Measurements from ENCODE around the gene MRPL36.

Gene MRPL36

GRCh38 chr5:1840071-1840547 lies 40.5 kb upstream of the MRPL36 start:
- H3K27me3 ChIP-seq (ENCODE audit: control insufficient read depth in 1 of 2, insufficient read depth in 2 of 2, low read length in 2 of 2), result peaks cover 52 to 53% of the 10 kb centered on the region in 2 donors
- H3K9me3 ChIP-seq (ENCODE audit: control insufficient read depth in 1 of 2, low read length in 2 of 2), result no peaks in the 10 kb centered on the region
- no peak overlapping the region for H3K9ac ChIP-seq (ENCODE audit: low read depth in 1 of 2, low read length in 2 of 2)
- H3K36me3 ChIP-seq (ENCODE audit: control insufficient read depth in 1 of 2, insufficient read depth in 2 of 2, low read length in 2 of 2), result no peaks in the 10 kb centered on the region
- no peak overlapping the region for H3K27ac ChIP-seq (ENCODE audit: low read depth, low read length)
- no peak overlapping the region for H3K4me3 ChIP-seq (ENCODE audit: low read depth in 1 of 2, low read length in 2 of 2)
- peaks cover 0 to 6% of the 10 kb centered on the region in 2 donors for H3K4me1 ChIP-seq (ENCODE audit: control insufficient read depth in 1 of 2, insufficient read depth in 2 of 2, low read length in 2 of 2)

GRCh38 chr5:1838013-1838412 lies 38.4 kb upstream of the MRPL36 start:
- H3K27me3 ChIP-seq (ENCODE audit: control insufficient read depth in 1 of 2, insufficient read depth in 2 of 2, low read length in 2 of 2), result peaks cover 39 to 52% of the 10 kb centered on the region in 2 donors
- no peaks in the 10 kb centered on the region for H3K9me3 ChIP-seq (ENCODE audit: control insufficient read depth in 1 of 2, low read length in 2 of 2)
- H3K27ac ChIP-seq (ENCODE audit: low read depth, low read length), result no peak overlapping the region
- H3K4me1 ChIP-seq (ENCODE audit: control insufficient read depth in 1 of 2, insufficient read depth in 2 of 2, low read length in 2 of 2), result peaks cover 0 to 6% of the 10 kb centered on the region in 2 donors
- no peak overlapping the region for H3K9ac ChIP-seq (ENCODE audit: low read depth in 1 of 2, low read length in 2 of 2)
- H3K36me3 ChIP-seq (ENCODE audit: control insufficient read depth in 1 of 2, insufficient read depth in 2 of 2, low read length in 2 of 2), result no peaks in the 10 kb centered on the region
- no peak overlapping the region for H3K4me3 ChIP-seq (ENCODE audit: low read depth in 1 of 2, low read length in 2 of 2)

- Histone ChIP-seq H3K4me1 (ENCODE audit: control insufficient read depth in 1 of 2, insufficient read depth in 2 of 2, low read length in 2 of 2) (peaks cover 0 to 4% of the 10 kb centered on the region in 2 donors), H3K36me3 (ENCODE audit: control insufficient read depth in 1 of 2, insufficient read depth in 2 of 2, low read length in 2 of 2) (no peaks in the 10 kb centered on the region), H3K27me3 (ENCODE audit: control insufficient read depth in 1 of 2, insufficient read depth in 2 of 2, low read length in 2 of 2) (peaks cover 38 to 57% of the 10 kb centered on the region in 2 donors), H3K4me3 (ENCODE audit: low read depth in 1 of 2, low read length in 2 of 2) (no peak overlapping the region), H3K9ac (ENCODE audit: low read depth in 1 of 2, low read length in 2 of 2) (no peak overlapping the region), H3K27ac (ENCODE audit: low read depth, low read length) (no peak overlapping the region), H3K9me3 (ENCODE audit: control insufficient read depth in 1 of 2, low read length in 2 of 2) (no peaks in the 10 kb centered on the region)
Observed at GRCh38 chr5:1836891-1837880, 37.5 kb upstream of the MRPL36 start.

- no peak overlapping the region for H3K4me3 ChIP-seq (ENCODE audit: low read depth in 1 of 2, low read length in 2 of 2)
- H3K9me3 ChIP-seq (ENCODE audit: control insufficient read depth in 1 of 2, low read length in 2 of 2), result no peaks in the 10 kb centered on the region
- no peak overlapping the region for H3K9ac ChIP-seq (ENCODE audit: low read depth in 1 of 2, low read length in 2 of 2)
- H3K36me3 ChIP-seq (ENCODE audit: control insufficient read depth in 1 of 2, insufficient read depth in 2 of 2, low read length in 2 of 2), result no peaks in the 10 kb centered on the region
- no peak overlapping the region for H3K27ac ChIP-seq (ENCODE audit: low read depth, low read length)
- H3K27me3 ChIP-seq (ENCODE audit: control insufficient read depth in 1 of 2, insufficient read depth in 2 of 2, low read length in 2 of 2), result peaks cover 40 to 53% of the 10 kb centered on the region in 2 donors
- H3K4me1 ChIP-seq (ENCODE audit: control insufficient read depth in 1 of 2, insufficient read depth in 2 of 2, low read length in 2 of 2), result no peaks in the 10 kb centered on the region
Observed at GRCh38 chr5:1836176-1836890, 36.7 kb upstream of the MRPL36 start.

GRCh38 chr5:1835431-1835830 lies 35.8 kb upstream of the MRPL36 start:
- Histone ChIP-seq H3K9ac (ENCODE audit: low read depth in 1 of 2, low read length in 2 of 2) (no peak overlapping the region), H3K9me3 (ENCODE audit: control insufficient read depth in 1 of 2, low read length in 2 of 2) (no peaks in the 10 kb centered on the region), H3K27me3 (ENCODE audit: control insufficient read depth in 1 of 2, insufficient read depth in 2 of 2, low read length in 2 of 2) (peaks cover 31 to 44% of the 10 kb centered on the region in 2 donors), H3K27ac (ENCODE audit: low read depth, low read length) (no peak overlapping the region), H3K4me1 (ENCODE audit: control insufficient read depth in 1 of 2, insufficient read depth in 2 of 2, low read length in 2 of 2) (no peaks in the 10 kb centered on the region), H3K36me3 (ENCODE audit: control insufficient read depth in 1 of 2, insufficient read depth in 2 of 2, low read length in 2 of 2) (no peaks in the 10 kb centered on the region), H3K4me3 (ENCODE audit: low read depth in 1 of 2, low read length in 2 of 2) (no peak overlapping the region)

- H3K27ac ChIP-seq (ENCODE audit: low read depth, low read length), result no peak overlapping the region
- H3K4me3 ChIP-seq (ENCODE audit: low read depth in 1 of 2, low read length in 2 of 2), result no peak overlapping the region
Observed at GRCh38 chr5:1834721-1835429, 35.2 kb upstream of the MRPL36 start.

GRCh38 chr5:1834022-1834551 lies 34.5 kb upstream of the MRPL36 start:
- Histone ChIP-seq H3K27me3 (ENCODE audit: control insufficient read depth in 1 of 2, insufficient read depth in 2 of 2, low read length in 2 of 2) (peaks cover 22 to 36% of the 10 kb centered on the region in 2 donors), H3K27ac (ENCODE audit: low read depth, low read length) (no peak overlapping the region), H3K36me3 (ENCODE audit: control insufficient read depth in 1 of 2, insufficient read depth in 2 of 2, low read length in 2 of 2) (no peaks in the 10 kb centered on the region)

More at GRCh38 chr5:1834721-1835429, 35.2 kb upstream of the MRPL36 start:
- no peaks in the 10 kb centered on the region for H3K9me3 ChIP-seq (ENCODE audit: control insufficient read depth in 1 of 2, low read length in 2 of 2)
- no peaks in the 10 kb centered on the region for H3K36me3 ChIP-seq (ENCODE audit: control insufficient read depth in 1 of 2, insufficient read depth in 2 of 2, low read length in 2 of 2)
- no peaks in the 10 kb centered on the region for H3K4me1 ChIP-seq (ENCODE audit: control insufficient read depth in 1 of 2, insufficient read depth in 2 of 2, low read length in 2 of 2)
- H3K9ac ChIP-seq (ENCODE audit: low read depth in 1 of 2, low read length in 2 of 2), result no peak overlapping the region
- H3K27me3 ChIP-seq (ENCODE audit: control insufficient read depth in 1 of 2, insufficient read depth in 2 of 2, low read length in 2 of 2), result peaks cover 25 to 38% of the 10 kb centered on the region in 2 donors

GRCh38 chr5:1833264-1834021 lies 33.8 kb upstream of the MRPL36 start:
- H3K9ac ChIP-seq (ENCODE audit: low read depth in 1 of 2, low read length in 2 of 2), result no peak overlapping the region
- no peak overlapping the region for H3K4me3 ChIP-seq (ENCODE audit: low read depth in 1 of 2, low read length in 2 of 2)
- peaks cover 18 to 36% of the 10 kb centered on the region in 2 donors for H3K27me3 ChIP-seq (ENCODE audit: control insufficient read depth in 1 of 2, insufficient read depth in 2 of 2, low read length in 2 of 2)

More at GRCh38 chr5:1834022-1834551, 34.5 kb upstream of the MRPL36 start:
- no peaks in the 10 kb centered on the region for H3K9me3 ChIP-seq (ENCODE audit: control insufficient read depth in 1 of 2, low read length in 2 of 2)
- H3K9ac ChIP-seq (ENCODE audit: low read depth in 1 of 2, low read length in 2 of 2), result no peak overlapping the region
- no peaks in the 10 kb centered on the region for H3K4me1 ChIP-seq (ENCODE audit: control insufficient read depth in 1 of 2, insufficient read depth in 2 of 2, low read length in 2 of 2)
- no peak overlapping the region for H3K4me3 ChIP-seq (ENCODE audit: low read depth in 1 of 2, low read length in 2 of 2)

More at GRCh38 chr5:1833264-1834021, 33.8 kb upstream of the MRPL36 start:
- H3K27ac ChIP-seq (ENCODE audit: low read depth, low read length), result no peak overlapping the region
- no peaks in the 10 kb centered on the region for H3K9me3 ChIP-seq (ENCODE audit: control insufficient read depth in 1 of 2, low read length in 2 of 2)
- no peaks in the 10 kb centered on the region for H3K36me3 ChIP-seq (ENCODE audit: control insufficient read depth in 1 of 2, insufficient read depth in 2 of 2, low read length in 2 of 2)
- no peaks in the 10 kb centered on the region for H3K4me1 ChIP-seq (ENCODE audit: control insufficient read depth in 1 of 2, insufficient read depth in 2 of 2, low read length in 2 of 2)

All from duodenal mucosa (tissue), 2 donors.